Central memory CD4-positive, alpha-beta T cell (primary cell): ENCODE results near the gene SNTG2.
"Not testable (repeated sequence)": the region's sequence is repeated elsewhere in the genome, so short reads cannot be mapped to it uniquely, and the experiment has no call there.

Experiments used
- DNase-seq: peaks from one replicate; pipeline ENCODE4 v3.0.0; 2022
- total RNA-seq, 3 experiments: gene quantifications; one replicate each; lab custom pipeline; 2026; lab: John Stamatoyannopoulos, UW

SNTG2 gene
- total RNA-seq: 0.38 to 2.5 (median 0.85) reads per million in 3 experiments

DNA sequence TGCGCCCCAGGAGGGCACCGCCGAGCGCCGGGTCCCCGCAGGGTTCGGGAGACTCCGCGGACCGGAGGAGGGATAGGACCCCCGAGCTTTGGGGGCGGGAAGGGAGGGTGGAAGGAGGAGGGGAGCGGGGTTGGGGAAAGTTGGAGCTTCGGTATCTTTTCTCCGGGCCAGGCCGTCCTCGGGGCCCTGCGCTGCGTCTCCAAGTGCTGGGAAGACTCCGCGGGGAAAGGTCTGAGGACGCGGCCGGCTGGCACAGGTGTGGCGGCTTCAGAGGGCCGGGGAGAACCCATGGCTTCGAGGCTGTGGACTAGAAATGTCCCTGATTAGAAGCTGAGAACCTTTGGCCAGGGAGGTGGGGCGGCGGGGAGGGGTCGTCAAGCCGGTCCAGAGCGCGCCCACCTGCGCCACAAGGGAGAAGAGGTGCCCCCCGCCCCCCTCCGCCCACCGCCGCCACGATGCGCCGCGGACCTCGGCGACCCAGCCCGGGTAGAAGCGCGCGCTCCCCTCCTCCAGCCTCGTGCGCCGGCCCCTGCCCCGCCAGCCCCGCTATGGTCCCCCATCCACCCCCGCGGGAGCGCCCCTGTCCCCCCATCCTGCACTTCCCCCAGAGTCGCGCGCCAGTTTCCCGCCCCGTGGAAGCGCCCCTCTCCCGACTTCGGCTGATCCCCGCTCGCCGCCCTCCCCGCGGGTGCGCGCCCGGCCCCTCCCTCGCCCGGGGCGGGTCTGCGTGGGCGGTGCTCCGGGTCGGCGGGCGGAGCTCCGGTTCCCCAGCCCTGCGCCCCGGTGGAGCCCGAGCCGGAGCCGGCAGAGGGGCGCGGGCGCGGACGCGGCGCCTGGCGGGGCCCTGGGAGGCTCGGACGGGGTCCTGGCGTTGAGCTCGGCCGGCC, at the start of gene SNTG2:
TSS of gene SNTG2 (plus strand) at position 770 of the 887 bp plus-strand sequence. CDS start 148 bp downstream, outside the sequence.
- peak; percentile 22 for DNase-seq

DNA sequence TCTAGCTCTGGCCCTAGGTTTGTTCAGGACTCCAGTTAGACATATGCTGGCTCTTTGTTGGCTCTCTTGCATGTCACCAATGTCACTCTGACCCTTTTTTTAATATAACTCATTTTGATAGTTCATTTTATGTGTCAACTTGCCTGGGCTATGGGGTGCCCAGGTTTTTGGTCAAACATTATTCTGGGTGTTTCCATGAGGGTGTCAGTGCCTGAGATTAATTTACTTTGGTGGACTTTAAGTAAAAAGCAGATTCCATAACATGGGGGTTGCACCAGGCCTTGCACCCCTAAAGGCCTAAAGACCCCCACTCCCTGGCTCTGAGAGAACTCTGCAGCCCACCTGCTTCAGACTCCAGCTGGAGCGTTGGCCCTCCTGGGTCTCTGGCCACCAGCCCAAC, 48.1 kb upstream of the SNTG2 start:
- no peak for DNase-seq

- DNase-seq: no peak
Observed at GRCh38 chr2:903223-903900, 47.3 kb upstream of the SNTG2 start.

GRCh38 chr2:904246-905024, 46.2 kb upstream of the SNTG2 start:
- DNase-seq: no peak

- no peak for DNase-seq
Observed at GRCh38 chr2:905091-905832, 45.4 kb upstream of the SNTG2 start.

GRCh38 chr2:905833-906140, 44.9 kb upstream of the SNTG2 start:
- DNase-seq: no peak

- no peak for DNase-seq
Observed at GRCh38 chr2:907706-908105, 42.9 kb upstream of the SNTG2 start.

DNA sequence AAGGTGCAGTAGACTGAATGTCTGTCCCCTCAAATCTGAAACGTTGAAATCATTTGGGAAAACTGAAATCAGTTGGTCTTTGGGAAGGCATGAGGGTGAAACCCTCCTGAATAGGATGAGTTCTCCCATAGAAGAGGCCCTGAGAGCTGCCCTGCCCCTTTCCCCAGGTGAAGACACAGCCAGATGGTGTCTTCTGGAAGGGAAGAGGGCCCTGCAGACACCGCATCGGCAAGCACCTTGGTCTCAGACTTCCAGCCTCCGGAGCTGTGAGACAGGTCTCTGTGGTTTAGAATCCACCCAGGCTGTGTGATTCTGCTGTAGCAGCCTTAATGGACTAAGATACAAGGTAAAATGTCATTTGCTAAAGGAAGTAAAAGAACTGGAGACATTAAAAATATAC, 42.1 kb upstream of the SNTG2 start:
- DNase-seq: no peak

DNA sequence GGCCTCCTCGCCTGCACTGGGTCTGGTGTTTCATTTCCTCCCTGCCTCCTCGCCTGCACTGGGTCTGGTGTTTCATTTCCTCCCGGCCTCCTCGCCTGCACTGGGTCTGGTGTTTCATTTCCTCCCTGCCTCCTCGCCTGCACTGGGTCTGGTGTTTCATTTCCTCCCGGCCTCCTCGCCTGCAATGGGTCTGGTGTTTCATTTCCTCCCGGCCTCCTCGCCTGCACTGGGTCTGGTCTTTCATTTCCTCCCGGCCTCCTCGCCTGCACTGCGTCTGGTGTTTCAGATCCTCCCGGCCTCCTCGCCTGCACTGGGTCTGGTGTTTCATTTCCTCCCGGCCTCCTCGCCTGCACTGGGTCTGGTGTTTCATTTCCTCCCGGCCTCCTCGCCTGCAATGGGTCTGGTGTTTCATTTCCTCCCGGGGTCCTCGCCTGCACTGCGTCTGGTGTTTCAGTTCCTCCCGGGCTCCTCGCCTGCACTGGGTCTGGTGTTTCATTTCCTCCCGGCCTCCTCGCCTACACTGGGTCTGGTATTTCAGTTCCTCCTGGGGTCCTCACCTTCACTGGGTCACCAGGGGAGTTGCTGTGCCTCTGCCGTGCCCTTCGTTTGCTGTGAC, 40.8 kb upstream of the SNTG2 start:
- DNase-seq: not testable (repeated sequence)

GRCh38 chr2:910698-911097, 40.0 kb upstream of the SNTG2 start:
- DNase-seq: no peak

DNA sequence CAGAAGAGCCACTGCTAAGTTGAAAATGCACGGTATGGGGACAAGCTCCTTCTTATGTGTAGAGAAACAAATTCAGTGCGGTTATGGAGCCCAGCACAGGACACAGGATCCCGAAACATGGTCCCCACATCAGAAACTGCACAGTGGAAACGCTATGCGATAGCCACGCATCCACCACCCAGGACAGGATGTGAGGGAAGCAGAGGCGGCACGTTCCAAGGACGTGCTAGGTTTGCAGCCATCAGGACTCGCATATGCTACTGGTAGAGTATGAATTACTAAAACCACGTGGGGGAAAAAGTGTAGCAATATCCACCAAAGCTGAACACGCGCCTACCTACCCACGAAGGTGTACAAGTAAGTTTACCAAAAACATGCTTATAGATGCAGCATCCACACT, 34.7 kb upstream of the SNTG2 start:
- DNase-seq: no peak

GRCh38 chr2:916935-917334, 33.7 kb upstream of the SNTG2 start:
- no peak for DNase-seq

DNA sequence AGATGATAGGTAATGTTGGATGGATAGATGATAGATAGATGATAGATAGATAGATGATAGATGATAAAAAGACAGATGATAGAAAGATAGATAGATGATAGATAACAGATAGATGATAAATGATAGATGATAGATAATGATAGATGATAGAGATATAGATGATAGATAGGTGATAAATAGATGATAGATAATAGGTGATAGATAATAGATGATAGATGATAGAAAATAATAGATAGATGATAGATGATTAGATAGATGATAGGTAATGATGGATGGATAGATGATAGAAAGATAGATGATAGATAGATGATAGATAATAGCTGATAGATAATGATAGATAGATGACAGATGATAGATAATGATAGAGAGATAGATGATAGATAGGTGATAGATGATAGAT, 31.0 kb upstream of the SNTG2 start:
- no peak for DNase-seq

GRCh38 chr2:920573-920972, 30.1 kb upstream of the SNTG2 start:
- no peak for DNase-seq

GRCh38 chr2:920999-921398, 29.6 kb upstream of the SNTG2 start:
- DNase-seq: no peak

GRCh38 chr2:922185-922584, 28.5 kb upstream of the SNTG2 start:
- DNase-seq: no peak

DNA sequence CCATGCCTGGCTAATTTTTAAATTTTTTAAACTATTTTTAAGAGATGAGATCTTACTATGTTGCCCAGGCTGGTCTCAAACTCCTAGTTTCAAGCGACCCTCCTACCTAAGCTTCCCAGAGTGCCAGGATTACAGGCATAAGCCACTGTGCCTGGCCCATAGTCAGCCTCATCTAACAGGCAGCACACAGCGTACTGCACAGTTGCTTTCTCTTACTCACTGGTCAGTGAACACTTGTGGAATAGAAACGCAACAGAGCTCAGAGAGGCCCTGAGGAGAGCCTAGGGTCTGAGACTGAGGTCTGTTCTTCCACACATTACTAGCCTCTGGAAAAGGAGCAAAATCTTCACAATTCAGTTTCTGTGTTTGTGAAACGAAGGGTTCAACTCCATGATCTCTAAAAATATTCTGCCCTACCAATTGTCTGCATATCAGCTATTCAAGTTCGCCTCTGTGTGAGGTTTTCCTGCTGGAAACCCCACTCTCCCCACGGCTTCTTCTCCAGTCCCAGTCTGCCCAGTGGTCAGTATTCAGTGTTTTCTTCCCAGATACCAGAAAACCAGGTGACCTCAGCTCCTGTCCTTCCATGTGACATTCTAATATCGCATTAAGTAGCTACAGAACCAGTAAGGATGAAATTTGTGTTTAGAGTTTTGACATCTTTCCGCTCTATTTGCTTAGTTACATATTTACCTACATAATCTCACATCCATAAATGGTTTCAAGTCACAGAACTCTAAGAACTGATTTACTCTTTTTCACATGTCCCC, 26.6 kb upstream of the SNTG2 start:
- no peak for DNase-seq

DNA sequence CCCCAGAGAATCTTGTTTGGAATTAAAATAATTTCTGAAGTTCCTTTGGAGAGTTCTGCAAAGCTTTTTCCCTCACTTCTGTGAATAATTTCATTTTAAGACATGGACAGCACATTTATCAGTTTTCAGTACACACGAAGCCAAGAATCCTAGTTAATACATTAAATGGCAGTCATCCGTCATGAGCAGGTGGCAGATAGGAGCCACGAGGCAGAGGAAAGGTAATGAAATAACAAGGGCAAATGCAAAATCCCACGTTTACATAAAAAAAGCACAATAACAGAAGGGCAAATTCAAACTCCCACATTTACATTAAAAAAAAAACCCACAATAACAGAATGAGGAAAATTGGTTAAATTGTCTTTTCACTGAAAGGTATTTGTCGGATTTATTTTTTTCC, 25.9 kb upstream of the SNTG2 start:
- DNase-seq: no peak

- no peak for DNase-seq
Observed at GRCh38 chr2:925309-925708, 25.3 kb upstream of the SNTG2 start.

DNA sequence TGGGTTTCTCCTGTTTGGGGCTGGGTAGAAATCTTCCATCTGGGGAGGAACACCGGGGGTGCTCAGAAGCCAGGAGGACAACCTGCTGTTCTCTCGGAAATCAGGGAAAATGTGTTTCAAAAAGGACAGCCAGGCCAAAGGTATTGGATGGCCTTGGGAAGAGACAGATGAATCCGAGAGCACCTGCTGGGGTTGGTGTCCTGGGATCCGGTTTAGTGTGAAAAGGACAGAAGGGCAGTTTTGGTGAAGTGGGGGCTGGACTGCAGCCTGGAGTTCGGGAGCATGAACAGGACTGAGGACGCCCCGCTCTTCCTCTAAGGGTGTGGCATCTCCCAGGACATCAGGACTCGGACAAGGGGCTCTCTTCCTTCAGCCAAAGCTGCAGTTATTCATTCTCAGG, 24.9 kb upstream of the SNTG2 start:
- no peak for DNase-seq

DNA sequence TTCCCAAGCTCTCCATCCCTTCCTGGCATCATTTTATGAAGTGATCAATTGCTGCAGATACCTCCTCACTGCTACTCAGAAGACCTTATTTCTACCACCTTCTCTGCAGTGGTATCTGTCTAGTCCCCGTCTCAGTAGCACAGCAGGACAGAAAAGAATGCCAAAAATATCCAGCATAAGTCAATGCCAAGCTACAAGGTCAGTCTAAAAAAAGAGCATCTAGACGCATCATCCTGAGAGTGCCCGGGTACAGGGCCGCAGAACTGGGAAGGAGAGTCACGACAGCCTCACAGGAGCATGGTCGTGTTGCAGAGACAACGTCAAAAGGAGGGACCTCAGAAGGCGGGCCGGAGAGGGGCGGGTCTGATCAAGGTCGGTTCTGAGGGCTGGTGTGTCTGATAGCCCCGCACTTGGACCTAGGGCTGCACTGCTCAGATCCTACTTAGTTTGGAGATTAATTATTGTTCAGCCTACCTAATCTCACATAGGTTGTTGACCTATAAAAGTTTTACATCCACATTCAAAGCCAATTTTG, 24.3 kb upstream of the SNTG2 start:
- no peak for DNase-seq
